GM12872 (cell line): ENCODE data around the gene LBH.

Experiments
- CTCF ChIP-seq: IDR thresholded peaks from 3 replicates; pipeline ENCODE4 v1.5.1; 2011; ENCODE audit warnings: low read depth, mild to moderate bottlenecking, low read length, moderate library complexity; ENCODE audit not compliant: insufficient read depth

The LBH gene

GRCh38 chr2:30267161-30267975, 36.0 kb downstream of the LBH start:
- TF ChIP-seq CTCF: no peak

- no peak for TF ChIP-seq CTCF
Observed at GRCh38 chr2:30268296-30268871, 37.0 kb downstream of the LBH start.

- TF ChIP-seq CTCF: no peak
Observed at GRCh38 chr2:30269771-30270145, 38.4 kb downstream of the LBH start.

- TF ChIP-seq CTCF: no peak
Observed at GRCh38 chr2:30270166-30270565, 38.8 kb downstream of the LBH start.

GRCh38 chr2:30271301-30271700, 40.0 kb downstream of the LBH start:
- TF ChIP-seq CTCF: no peak

- no peak for TF ChIP-seq CTCF
Observed at GRCh38 chr2:30272286-30272685, 41.0 kb downstream of the LBH start.

GRCh38 chr2:30272761-30273573, 41.6 kb downstream of the LBH start:
- TF ChIP-seq CTCF: no peak
